NCI-H510A (cell line): ENCODE measurements around the gene SHQ1.
"Not testable (repeated sequence)": the region's sequence is repeated elsewhere in the genome, so short reads cannot be mapped to it uniquely, and the experiment has no call there.

Experiments used
- DNase-seq: peaks from one replicate; lab custom pipeline; 2025; lab: John Stamatoyannopoulos, UW

Gene SHQ1

GRCh38 chr3:72800869-72801268 is 47.4 kb downstream of the SHQ1 start:
- DNase-seq: no peak

GRCh38 chr3:72798552-72799195 is 49.6 kb downstream of the SHQ1 start:
- no peak for DNase-seq

GRCh38 chr3:72797773-72798543 is 50.3 kb downstream of the SHQ1 start:
- no peak for DNase-seq

DNA sequence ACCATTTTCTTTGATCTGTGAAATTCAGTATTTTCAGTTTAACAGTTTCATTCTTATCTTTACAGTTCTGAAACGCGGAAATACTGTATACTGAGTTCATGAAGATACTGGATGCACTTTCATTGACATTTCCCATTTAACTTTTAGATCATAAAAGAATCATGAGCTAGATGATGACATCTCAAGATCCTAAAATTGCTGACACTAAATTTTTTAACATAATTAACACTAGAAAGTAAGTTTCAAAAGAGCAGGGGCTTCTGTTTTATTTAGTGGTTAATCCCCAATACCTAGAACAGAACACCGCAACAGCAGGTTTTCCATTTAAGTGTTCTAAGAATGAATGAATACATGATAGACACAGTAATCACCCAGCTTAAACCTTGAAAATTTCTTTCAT is 54.2 kb downstream of the SHQ1 start:
- no peak for DNase-seq

- DNase-seq: no peak
These were observed 57.1 kb downstream of the SHQ1 start for GRCh38 chr3:72791161-72791560.

DNA sequence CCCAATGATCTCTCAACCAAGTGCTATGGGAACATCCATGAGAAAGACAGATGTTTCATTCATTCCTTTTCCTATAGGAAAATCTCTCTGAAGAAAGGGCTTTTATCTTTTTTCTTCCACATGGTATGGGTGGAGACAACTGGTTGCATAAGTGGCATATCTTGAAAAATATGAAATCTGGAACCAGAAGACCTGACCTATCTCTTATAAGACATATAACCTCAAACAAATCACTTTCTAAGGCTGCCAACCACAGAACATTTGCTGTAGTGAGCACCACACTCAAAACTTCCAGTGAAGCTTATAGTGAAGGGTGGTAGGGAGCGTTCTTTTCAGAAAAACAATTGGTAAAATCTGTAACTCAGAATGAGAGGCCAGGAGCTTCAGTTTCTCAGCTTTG is 58.5 kb downstream of the SHQ1 start:
- DNase-seq: no peak

GRCh38 chr3:72788232-72788631 is 60.0 kb downstream of the SHQ1 start:
- DNase-seq: not testable (repeated sequence)

DNA sequence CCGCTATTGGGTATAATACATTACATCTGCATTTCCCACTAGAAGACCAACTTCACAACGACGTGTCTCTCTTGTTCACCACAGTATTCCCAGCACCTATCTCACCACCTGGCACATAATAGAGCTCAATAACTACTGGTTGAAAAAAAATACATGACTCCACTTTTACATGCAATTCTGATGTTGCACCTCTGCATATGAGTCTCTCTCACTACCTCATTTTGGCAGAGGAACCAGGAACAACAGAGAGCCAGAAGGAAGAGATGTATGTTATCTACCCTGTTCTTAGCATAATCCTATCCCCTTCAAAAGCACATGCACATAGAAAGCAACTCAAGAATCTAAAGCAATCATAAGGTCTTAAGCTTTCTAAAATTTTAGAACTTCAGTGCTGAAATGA is 61.6 kb downstream of the SHQ1 start:
- DNase-seq: no peak

GRCh38 chr3:72784226-72784625 is 64.0 kb downstream of the SHQ1 start:
- no peak for DNase-seq

- DNase-seq: no peak
These were observed 65.7 kb downstream of the SHQ1 start for GRCh38 chr3:72782521-72782920.

GRCh38 chr3:72769758-72770540 is 78.3 kb downstream of the SHQ1 start:
- no peak for DNase-seq

DNA sequence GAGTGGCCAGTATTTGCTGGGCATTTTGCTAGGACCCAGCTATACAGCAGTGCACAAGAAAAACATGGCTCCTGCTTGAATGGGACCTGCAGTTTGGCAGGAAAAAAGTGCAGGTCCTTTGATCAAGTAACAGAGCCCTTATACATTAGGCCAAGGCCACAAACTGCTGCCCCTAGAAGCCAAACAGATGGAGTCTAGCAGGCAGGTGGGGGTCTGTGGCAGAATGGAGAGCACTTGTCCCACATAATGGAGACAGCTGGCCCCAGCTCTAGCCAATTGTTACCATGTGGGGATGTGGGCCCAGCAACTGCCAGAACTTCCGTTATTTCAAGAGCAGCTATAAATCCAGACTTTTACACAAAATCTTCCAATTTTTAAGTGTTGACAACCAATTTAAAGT is 79.3 kb downstream of the SHQ1 start:
- no peak for DNase-seq

GRCh38 chr3:72768481-72768880 is 79.8 kb downstream of the SHQ1 start:
- no peak for DNase-seq

GRCh38 chr3:72768006-72768441 is 80.2 kb downstream of the SHQ1 start:
- no peak for DNase-seq

DNA sequence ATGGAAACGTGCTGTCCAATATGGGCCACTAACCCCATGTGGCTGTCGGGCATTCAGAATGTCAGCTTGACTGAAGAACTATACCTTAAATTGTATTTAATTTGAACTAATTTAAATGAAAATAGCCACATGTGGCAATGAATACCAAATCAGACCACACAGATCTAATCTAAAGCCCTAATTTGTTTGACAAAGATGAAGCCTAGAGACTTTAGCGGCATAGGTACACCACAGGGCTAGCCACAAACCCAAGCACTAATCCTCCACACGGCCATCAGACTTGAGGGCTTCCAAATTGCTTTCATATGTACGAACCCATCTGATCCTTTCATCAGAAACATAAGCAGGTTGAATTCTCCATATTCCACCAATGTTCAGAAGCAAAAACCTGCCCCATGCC is 81.4 kb downstream of the SHQ1 start:
- DNase-seq: no peak

DNA sequence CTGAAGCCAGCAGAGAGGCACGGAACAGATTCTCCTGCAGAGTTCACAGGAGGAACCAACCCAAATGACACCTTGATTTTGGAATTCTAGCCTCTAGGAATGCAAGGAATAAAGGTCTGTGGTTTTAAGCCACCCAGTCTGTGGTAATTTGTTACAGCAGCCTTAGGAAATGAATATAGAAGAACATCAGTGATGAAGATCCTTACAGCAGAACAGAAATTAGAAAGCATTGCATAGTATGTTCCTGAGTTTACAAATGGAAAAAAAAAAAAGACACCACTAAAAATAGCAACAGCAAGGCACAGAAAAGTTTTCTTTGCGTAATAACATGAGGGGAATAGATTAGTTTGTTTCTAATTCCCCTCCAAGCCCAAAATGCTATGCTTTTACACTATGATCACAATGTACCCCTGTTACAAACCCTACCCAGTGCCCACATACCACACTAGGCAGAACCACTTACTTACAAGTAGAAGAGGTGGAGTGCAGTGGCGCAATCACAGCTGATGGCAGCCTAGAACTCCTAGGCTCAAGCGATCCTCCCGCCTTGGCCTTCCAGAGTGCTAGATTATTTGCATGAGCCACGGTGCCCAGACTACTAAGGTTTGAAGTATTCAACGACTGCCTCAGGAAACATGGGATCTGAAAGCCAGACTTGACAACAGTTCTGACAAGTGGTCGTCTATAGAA is 84.3 kb downstream of the SHQ1 start:
- no peak for DNase-seq

DNA sequence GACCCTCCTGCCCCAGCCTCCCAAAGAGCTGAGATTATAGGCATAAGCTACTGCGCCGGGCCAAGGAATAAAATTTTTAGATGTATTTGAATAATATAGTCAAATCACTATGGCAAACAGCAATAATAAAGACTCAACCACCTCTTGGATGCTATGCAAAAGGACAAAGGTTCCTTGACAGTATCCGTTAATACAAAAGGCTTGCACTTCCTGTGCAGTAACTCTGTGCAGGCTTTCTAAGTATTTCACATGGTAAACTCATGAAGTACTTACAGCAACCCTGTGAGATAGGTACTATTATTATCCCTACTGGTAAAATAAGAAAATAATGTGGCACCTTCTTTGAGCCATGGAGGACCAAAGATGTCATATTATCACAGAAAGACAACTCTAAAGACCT is 86.8 kb downstream of the SHQ1 start:
- DNase-seq: no peak

DNA sequence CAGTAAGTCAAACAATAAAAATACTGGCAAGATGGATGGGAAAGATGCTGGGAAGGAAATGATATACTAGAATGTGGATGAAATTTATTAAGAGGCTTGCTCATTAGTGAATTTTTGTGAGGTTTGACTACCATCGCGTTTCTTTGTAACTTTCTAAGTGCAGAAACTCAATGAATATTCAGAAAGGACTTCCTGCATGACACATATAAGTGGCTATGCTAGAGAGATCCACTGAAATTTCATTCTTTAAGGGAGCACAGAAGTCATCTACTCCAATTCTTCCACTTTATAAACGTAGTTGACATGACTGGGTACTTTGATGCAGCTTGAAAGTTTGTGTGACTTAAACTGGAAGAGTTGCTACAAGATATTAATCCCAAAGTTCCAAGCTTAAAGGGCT is 88.0 kb downstream of the SHQ1 start:
- DNase-seq: no peak

DNA sequence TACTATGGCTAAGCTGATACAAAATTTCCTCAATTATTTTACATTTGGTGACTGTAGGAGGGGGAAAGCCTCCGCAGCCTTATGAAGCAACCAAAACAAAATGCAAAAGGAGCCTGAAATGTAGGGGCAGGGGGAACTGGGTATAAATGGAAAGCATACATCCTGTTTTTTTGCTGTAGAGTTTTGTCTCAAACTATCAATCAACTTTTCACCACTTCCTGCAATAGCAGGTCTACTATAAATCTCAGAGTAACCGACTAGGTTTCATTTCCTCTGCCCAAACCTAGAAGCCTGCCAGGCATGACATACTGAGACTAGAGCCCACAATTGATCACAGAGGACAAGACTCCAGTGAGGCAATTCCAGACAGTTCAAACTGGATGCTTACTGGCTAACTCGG is 91.3 kb downstream of the SHQ1 start:
- DNase-seq: no peak

DNA sequence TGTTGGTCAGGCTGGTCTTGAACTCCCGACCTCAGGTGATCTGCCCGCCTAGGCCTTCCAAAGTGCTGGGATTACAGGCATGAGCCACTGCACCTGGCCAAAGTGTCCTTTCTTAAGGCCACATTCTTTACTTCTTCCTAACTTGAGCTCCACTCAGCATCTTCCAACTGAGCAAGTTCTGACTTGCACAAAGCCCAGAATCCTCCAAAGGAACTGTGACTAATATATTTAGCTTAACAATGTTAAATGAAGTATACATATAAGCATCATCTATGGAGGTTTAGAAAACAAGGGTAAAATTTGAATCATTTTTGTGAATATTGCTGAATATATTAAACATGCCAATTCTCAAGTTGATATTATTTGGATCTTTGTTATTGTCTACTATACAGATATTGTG is 93.7 kb downstream of the SHQ1 start:
- DNase-seq: no peak

DNA sequence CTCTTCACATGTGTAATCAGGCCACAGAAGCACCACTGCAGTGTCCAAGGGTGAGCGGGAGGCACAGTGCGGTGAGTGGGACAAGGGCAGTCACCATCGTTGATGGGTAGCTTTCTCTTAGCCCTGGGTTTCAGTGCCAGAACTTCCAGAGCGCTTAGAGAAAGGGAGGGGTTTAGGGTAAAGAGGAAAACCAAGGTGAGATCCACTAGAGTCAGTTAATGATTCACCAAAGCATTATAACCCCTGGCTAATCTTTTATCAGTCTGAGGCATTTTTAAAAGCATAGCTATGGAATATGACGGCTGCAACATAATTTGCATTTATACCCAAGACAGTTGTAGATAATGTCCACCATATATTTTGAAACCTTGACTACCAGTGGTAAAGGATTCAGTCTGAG is 94.8 kb downstream of the SHQ1 start:
- DNase-seq: no peak

GRCh38 chr3:72750405-72750965 is 97.8 kb downstream of the SHQ1 start:
- no peak for DNase-seq
